B cell (primary cell): ENCODE results near the gene MSL3B.
A peak's percentile ranks its signal among the peaks of the same experiment; 100 is the strongest.

ENCODE experiments used
- ATAC-seq: fragments of 200-7000 bp; cut with Tn5 transposase; one replicate; pipeline ENCODE4 v1.10.0; 2021; ENCODE audit warnings: low read depth, mild to moderate bottlenecking, moderate number of reproducible peaks, moderate library complexity
- CTCF ChIA-PET: fragments of 350-600 bp; sonication (Branson Sonifier 250); formaldehyde crosslinking; loops from one replicate; lab custom pipeline; 2021; ENCODE audit warnings: antibody characterized with exemption, inconsistent platforms; lab: Charles Lee
- POLR2A ChIA-PET: fragments of 350-600 bp; sonication (Branson Sonifier 250); formaldehyde crosslinking; loops from one replicate; lab custom pipeline; 2021; ENCODE audit warnings: antibody characterized with exemption; lab: Charles Lee
- DNase-seq: peaks from one replicate; pipeline ENCODE4 v3.0.0; 2013
- H2AFZ ChIP-seq: 2 replicates; pipeline ENCODE4 v1.6.1; 2012; ENCODE audit warnings: mild to moderate bottlenecking, low read depth, low read length; ENCODE audit not compliant: insufficient read depth, poor library complexity, severe bottlenecking
- H3K27ac ChIP-seq, 2 donors: 1 replicate in 1 of 2; 2 replicates in 1 of 2; pipeline ENCODE4 v1.5.1; 2012 to 2013; ENCODE audit warnings: low read length in 2 of 2, mild to moderate bottlenecking in 2 of 2, moderate library complexity in 1 of 2
- H3K27me3 ChIP-seq, 4 experiments: fragments of 200-600 bp in 1 of 4; sonication (generic) in 1 of 4; replicated peaks in 1 of 4; 1 replicate in 2 of 4; 2 replicates in 2 of 4; pipeline versions ENCODE4 v1.6.1 to v1.7.0; 2013 to 2016; ENCODE audit warnings: low read length in 3 of 4, mild to moderate bottlenecking in 2 of 4, mixed read lengths in 1 of 4, moderate library complexity in 1 of 4; ENCODE audit not compliant: insufficient read depth in 4 of 4, control insufficient read depth in 3 of 4; ENCODE audit errors: control extremely low read depth in 1 of 4
- H3K36me3 ChIP-seq, 2 experiments: replicated peaks in 1 of 2; 1 replicate in 1 of 2; 2 replicates in 1 of 2; pipeline versions ENCODE4 v1.6.1 to v1.7.1; 2013; ENCODE audit warnings: low read length in 1 of 2; ENCODE audit not compliant: insufficient read depth in 2 of 2, control insufficient read depth in 1 of 2; ENCODE audit errors: control extremely low read depth in 1 of 2, extremely low read depth in 1 of 2
- H3K4me1 ChIP-seq, 2 donors: fragments of 200-600 bp in 1 of 2; sonication (generic) in 1 of 2; 1 replicate in 1 of 2; 2 replicates in 1 of 2; pipeline versions ENCODE4 v1.5.1 to v1.6.1; 2013 to 2017; ENCODE audit warnings: low read length in 2 of 2; ENCODE audit not compliant: control insufficient read depth in 2 of 2, insufficient read depth in 2 of 2
- H3K4me2 ChIP-seq: replicated peaks from 2 replicates; pipeline ENCODE3; 2012; ENCODE audit warnings: mild to moderate bottlenecking, low read depth, low read length; ENCODE audit not compliant: poor library complexity, severe bottlenecking
- H3K4me3 ChIP-seq, 5 experiments: fragments of 200-600 bp in 1 of 5; sonication (generic) in 1 of 5; 1 replicate in 3 of 5; 2 replicates in 2 of 5; pipeline versions ENCODE4 v1.5.1 to v1.7.0; 2011 to 2016; ENCODE audit warnings: low read length in 4 of 5, mild to moderate bottlenecking in 4 of 5, low read depth in 2 of 5, control low read depth in 1 of 5, moderate library complexity in 1 of 5; ENCODE audit not compliant: insufficient read depth in 1 of 5; ENCODE audit errors: control extremely low read depth in 1 of 5, extremely low read depth in 1 of 5
- H3K79me2 ChIP-seq: fragments of 200-600 bp; sonication (generic); one replicate; pipeline ENCODE4 v1.6.0; 2016; ENCODE audit warnings: low read length; ENCODE audit not compliant: control insufficient read depth, insufficient read depth
- H3K9ac ChIP-seq: fragments of 200-600 bp; sonication (generic); 2 replicates; pipeline ENCODE4 v1.6.1; 2017; ENCODE audit warnings: mild to moderate bottlenecking, low read length, moderate library complexity
- H3K9me3 ChIP-seq, 3 donors: one replicate each; pipeline versions ENCODE4 v1.6.1 to v1.7.1; 2013; ENCODE audit warnings: low read length in 2 of 3; ENCODE audit not compliant: control insufficient read depth in 2 of 3, insufficient read depth in 1 of 3; ENCODE audit errors: control extremely low read depth in 1 of 3
- H4K20me1 ChIP-seq: 2 replicates; pipeline ENCODE4 v1.6.0; 2012; ENCODE audit warnings: mild to moderate bottlenecking, low read length; ENCODE audit not compliant: insufficient read depth, control insufficient read depth, poor library complexity, severe bottlenecking
- H3K27ac Mint-ChIP-seq: one replicate; pipeline ENCODE4 v1.8.0; 2021; ENCODE audit warnings: mixed read lengths
- H3K27me3 Mint-ChIP-seq: one replicate; pipeline ENCODE4 v1.8.0; 2021; ENCODE audit warnings: mixed read lengths
- H3K4me1 Mint-ChIP-seq: one replicate; pipeline ENCODE4 v1.8.0; 2021; ENCODE audit warnings: mixed read lengths
- H3K4me3 Mint-ChIP-seq: one replicate; pipeline ENCODE4 v1.8.0; 2021; ENCODE audit warnings: mixed read lengths
- H3K9me3 Mint-ChIP-seq: one replicate; pipeline ENCODE4 v1.8.0; 2022; ENCODE audit warnings: mixed read lengths; ENCODE audit not compliant: insufficient read depth
- CTCF ChIP-seq: fragments of 200-600 bp; IDR thresholded peaks from one replicate; pipeline ENCODE4 v1.8.0; 2022; ENCODE audit warnings: antibody characterized with exemption, mild to moderate bottlenecking
- EZH2 ChIP-seq: IDR thresholded peaks from 2 replicates; pipeline ENCODE4 v1.6.1; 2012; ENCODE audit warnings: borderline replicate concordance, low read depth, mild to moderate bottlenecking, moderate library complexity, low read length; ENCODE audit not compliant: insufficient read depth, poor library complexity, severe bottlenecking
- WGBS: methylation state at CpG from one replicate; pipeline ENCODE4 v1.1.5; 2013; ENCODE audit warnings: missing lambda C conversion rate; ENCODE audit not compliant: insufficient coverage; 5-methylcytosine and 5-hydroxymethylcytosine counted together
- intact Hi-C: fragments of 100-400 bp; cut with micrococcal nuclease; formaldehyde crosslinking; loops from one replicate; pipeline ENCODE4 v1.10.0; 2022

MSL3B gene

GRCh38 chr2:233853353-233853752, 14.8 kb downstream of the MSL3B start:
- Histone ChIP-seq H3K9ac (no peak overlapping the region), H3K4me3 (peak overlapping the region in 2 of 5 experiments; percentile 71 to 84), H3K4me2 (peak overlapping the region; percentile 98), H3K79me2 (peaks cover 11% of the 10 kb centered on the region), H3K36me3 (no peaks in the 10 kb centered on the region), H4K20me1 (no peaks in the 10 kb centered on the region), H3K9me3 (no peaks in the 10 kb centered on the region), H2AFZ (peak overlapping the region; percentile 97), H3K4me1 (peaks cover 6 to 19% of the 10 kb centered on the region in 2 donors), H3K27me3 (no peaks in the 10 kb centered on the region), H3K27ac (no peak overlapping the region)
- H3K4me1 Mint-ChIP-seq: peaks cover 20% of the 10 kb centered on the region
- POLR2A ChIA-PET: no interaction called here
- no peak overlapping the region for H3K27ac Mint-ChIP-seq
- DNase-seq: no peak
- ATAC-seq: no peak
- no peaks in the 10 kb centered on the region for H3K9me3 Mint-ChIP-seq
- H3K27me3 Mint-ChIP-seq: peaks cover 7% of the 10 kb centered on the region
- TF ChIP-seq CTCF (no peak), EZH2 (no peak)
- H3K4me3 Mint-ChIP-seq: peak overlapping the region; percentile 87
- CTCF ChIA-PET: no interaction called here
- WGBS: 80% methylated on average over 3 of the region's 8 CpGs
- intact Hi-C loops: no loop called here

- H3K27ac ChIP-seq: no peak overlapping the region
- ChIA-PET POLR2A (no interaction called here), CTCF (no interaction called here)
- H2AFZ ChIP-seq: no peak overlapping the region
- no peak overlapping the region for H3K4me2 ChIP-seq
- Mint-ChIP-seq H3K27ac (no peak overlapping the region), H3K27me3 (peaks cover 7% of the 10 kb centered on the region), H3K4me1 (peaks cover 16% of the 10 kb centered on the region), H3K9me3 (no peaks in the 10 kb centered on the region), H3K4me3 (no peak overlapping the region)
- H3K36me3 ChIP-seq: no peaks in the 10 kb centered on the region
- no CpG with 5 or more reads among the region's 3 CpGs for WGBS
- TF ChIP-seq EZH2 (no peak), CTCF (no peak)
- no peak overlapping the region for H3K9ac ChIP-seq
- intact Hi-C loops: no loop called here
- ATAC-seq (no peak), DNase-seq (no peak)
- no peak overlapping the region for H3K4me3 ChIP-seq
- peaks cover 11% of the 10 kb centered on the region for H3K79me2 ChIP-seq
- H3K9me3 ChIP-seq: no peaks in the 10 kb centered on the region
- H3K27me3 ChIP-seq: no peaks in the 10 kb centered on the region
- no peaks in the 10 kb centered on the region for H4K20me1 ChIP-seq
- H3K4me1 ChIP-seq: peaks cover 6 to 13% of the 10 kb centered on the region in 2 donors
These were observed 16.1 kb downstream of the MSL3B start for GRCh38 chr2:233852056-233852455.
